ENCODE results near the gene GZMB. TPM values are rescaled to one million over a fixed set of nuclear protein-coding genes. Genes with fewer than 3 reads are reported as not detected.

Gene GZMB
- polyA plus RNA-seq, 3 donors = 0.29 to 2.0 (median 1.8) TPM

DNA sequence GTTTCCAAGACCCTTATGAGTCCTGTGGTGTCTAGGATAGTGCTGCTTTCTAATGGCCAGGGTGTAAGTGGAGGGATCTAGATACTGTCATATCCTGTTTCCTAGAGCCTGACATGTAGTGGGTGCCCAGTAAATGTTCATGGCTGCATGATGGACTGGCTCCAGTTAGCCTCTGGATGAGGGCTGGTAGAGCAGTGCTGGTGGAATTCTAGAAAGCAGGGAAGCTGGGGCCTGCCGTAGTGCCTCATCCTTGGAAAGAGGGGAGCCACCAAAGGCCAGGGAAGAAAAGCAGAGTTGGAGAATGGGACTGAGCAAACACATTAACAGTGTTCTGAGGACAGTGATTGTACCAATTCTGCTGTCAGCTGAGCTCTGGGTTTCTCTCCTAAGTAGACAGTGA lies 637 bp downstream of the GZMB start:
- H3K27ac ChIP-seq (ENCODE audit: low read depth, low read length) = no peak overlapping the region
- 90 to 95% (median 94%) methylated on average over 1 of the region's 1 CpG for WGBS, 3 donors

DNA sequence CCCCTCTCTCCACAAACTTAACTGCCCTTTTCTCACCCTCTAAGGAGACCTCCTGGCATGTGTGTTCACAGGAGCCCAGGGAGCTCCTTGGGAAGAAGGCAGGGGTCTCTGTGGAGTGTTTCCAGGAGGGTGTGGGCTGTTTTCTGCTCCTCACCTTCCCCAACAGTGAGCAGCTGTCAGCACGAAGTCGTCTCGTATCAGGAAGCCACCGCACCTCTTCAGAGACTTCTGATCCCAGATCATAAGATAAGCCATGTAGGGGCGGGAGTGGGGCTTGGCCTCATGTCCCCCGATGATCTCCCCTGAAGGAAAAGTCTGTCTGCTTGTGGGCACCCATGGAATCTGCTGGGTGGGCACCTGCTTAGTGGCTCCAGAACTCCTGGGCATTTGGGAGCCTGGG lies 1.2 kb downstream of the GZMB start:
- 56 to 67% (median 67%) methylated on average over 6 of the region's 6 CpGs for WGBS, 3 donors
- no peak overlapping the region for H3K27ac ChIP-seq (ENCODE audit: low read depth, low read length)

DNA sequence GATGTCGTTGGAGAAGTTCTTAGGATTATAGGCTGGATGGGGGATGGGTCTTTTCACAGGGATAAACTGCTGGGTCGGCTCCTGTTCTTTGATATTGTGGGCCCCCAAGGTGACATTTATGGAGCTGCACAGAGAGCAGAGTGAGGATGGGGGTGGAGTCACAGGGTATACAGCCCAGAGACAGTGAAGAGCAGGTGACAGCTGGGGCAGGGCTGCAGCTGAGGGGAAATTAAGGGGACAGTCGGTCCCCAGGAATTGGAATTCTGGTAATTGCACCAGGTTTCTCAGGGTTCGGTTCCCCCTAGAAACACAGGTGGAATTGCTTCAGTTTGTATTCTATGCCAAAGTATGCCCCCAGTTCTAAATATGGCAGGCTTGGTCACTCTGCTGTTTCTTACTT lies 1.7 kb downstream of the GZMB start:
- no peak overlapping the region for H3K27ac ChIP-seq (ENCODE audit: low read depth, low read length)
- WGBS, 3 donors = 70 to 86% (median 82%) methylated on average over 4 of the region's 4 CpGs

DNA sequence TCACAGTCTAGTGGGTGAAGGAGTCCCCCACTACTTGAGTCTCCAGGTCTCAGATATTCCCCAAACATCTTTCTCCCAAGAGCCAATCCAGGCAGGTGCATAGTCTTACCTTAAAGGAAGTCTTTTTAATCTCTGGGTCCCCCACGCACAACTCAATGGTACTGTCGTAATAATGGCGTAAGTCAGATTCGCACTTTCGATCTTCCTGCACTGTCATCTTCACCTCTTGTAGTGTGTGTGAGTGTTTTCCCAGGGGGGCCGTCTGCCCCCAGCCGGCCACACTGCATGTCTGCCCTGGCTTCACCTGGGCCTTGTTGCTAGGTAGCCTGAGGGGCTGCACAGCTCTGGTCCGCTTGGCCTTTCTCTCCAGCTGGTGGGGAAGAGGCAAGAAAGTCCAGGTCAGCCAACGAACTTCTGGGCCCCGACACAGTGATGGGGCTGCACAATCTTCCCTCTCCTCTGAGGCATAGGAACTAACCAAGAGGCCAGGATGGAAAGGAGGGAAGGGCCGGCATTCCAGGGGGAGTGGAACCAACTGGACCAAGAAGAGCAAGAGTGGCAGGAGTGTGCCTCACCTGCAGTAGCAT lies 2.1 kb downstream of the GZMB start:
- 91 to 96% (median 95%) methylated on average over 11 of the region's 11 CpGs for WGBS, 3 donors
- H3K27ac ChIP-seq (ENCODE audit: low read depth, low read length) = no peak overlapping the region

DNA sequence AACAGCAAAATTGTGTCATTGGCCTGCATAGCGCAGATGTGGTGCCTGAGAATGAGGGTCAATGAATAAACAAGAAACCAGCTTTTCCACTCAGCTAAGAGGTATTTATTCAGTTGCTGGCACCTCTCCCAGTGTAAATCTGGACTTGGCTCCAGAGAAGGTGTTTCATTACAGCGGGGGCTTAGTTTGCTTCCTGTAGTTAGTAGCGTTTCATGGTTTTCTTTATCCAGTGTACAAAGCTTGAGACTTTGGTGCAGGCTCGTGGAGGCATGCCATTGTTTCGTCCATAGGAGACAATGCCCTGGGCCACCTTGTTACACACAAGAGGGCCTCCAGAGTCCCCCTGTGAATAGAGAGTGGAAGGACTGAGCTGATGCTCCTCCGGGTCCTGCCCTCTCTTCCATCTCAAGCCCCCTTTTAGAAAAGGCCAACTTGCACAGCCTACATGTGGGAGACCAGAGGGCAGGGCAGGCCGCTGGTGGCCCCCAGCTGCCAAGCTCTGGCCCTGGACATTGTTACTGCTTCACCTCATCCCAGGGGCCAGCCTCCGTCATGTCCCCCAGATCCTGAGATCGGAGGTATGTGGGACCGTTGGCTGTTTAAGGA lies 3.0 kb downstream of the GZMB start:
- no peak overlapping the region for H3K27ac ChIP-seq (ENCODE audit: low read depth, low read length)
- WGBS, 3 donors = 57 to 81% (median 81%) methylated on average over 10 of the region's 10 CpGs

DNA sequence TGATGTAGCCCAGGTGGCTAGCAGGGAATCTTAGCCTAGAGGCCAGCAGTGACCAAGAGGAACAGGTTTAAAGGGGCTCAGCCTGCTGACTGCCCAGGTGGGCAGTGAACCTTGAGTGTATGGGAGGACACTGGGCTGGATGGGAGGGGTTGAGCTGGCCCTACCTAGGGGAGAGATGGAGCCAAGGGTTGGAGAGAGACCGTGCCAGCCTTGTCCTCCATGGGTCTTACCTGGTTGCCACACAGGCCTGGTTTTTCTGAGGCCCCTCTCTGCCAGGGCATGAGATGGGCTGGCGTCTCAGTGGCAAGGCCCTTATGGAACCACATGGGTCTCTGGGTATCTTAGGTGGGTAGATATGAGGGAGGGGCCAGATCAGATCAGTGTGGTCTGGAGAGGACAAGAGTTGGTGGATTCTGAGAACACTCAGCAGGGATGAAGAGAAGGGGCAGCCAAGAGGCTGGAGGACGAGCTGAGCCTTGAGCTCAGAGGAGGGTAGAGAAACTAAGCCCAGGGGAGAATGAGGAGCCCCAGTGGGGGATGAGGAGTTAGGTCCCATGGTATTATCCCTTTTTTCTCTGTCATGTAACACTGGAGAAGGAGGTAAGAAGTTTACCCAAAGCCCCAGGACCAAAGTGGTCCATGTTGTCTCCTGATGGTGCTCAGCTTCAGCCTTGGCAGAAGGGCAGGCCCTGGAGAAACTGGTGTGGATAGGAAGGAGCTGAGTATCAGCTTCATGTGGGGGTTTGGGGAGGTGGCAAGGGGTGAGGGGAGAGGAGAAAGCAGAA lies 3.7 kb downstream of the GZMB start:
- 79 to 90% (median 83%) methylated on average over 3 of the region's 3 CpGs for WGBS, 3 donors
- H3K27ac ChIP-seq (ENCODE audit: low read depth, low read length) = no peak overlapping the region

DNA sequence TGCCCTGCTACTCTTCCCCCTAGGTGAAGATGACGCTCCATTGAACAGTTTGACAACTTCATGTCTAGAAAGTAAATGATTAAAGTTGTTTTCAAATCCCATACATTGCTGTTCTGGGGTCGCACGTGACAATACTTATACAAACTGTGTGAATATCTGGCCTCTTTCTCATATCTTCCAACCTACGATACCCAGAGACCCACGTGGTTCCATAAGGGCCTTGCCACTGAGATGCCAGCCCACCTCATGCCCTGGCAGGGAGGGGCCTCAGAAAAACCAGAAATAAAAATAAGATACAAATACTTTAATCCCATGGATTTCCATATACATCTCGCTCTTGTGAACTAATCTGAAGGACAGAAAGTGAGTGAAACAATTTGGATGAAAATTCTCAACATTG lies 4.5 kb downstream of the GZMB start:
- H3K27ac ChIP-seq (ENCODE audit: low read depth, low read length) = no peak overlapping the region
- 84 to 93% (median 90%) methylated on average over 6 of the region's 6 CpGs for WGBS, 3 donors

DNA sequence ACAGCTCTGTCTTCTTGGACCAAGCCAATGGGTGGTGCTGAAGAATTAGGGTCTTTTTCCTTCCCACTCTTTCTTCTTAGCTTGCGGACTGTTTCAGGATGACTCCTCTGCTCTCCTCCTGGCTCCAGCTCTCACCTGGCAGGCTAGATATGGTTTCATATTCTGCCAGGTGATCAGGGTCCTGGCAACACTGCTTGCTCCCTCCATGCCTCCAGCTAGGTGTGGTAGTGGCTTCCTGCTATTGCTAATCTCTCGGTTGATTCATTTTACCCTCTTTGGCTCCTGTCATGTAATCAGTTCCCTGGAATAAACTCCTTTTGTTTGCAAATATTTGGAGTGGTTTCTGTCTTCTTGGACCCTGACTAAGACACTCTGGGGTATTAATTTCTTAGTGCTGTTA lies 20.2 kb downstream of the GZMB start:
- WGBS, 3 donors = 82 to 85% (median 85%) methylated on average over 2 of the region's 2 CpGs
- H3K27ac ChIP-seq (ENCODE audit: low read depth, low read length) = no peak overlapping the region

DNA sequence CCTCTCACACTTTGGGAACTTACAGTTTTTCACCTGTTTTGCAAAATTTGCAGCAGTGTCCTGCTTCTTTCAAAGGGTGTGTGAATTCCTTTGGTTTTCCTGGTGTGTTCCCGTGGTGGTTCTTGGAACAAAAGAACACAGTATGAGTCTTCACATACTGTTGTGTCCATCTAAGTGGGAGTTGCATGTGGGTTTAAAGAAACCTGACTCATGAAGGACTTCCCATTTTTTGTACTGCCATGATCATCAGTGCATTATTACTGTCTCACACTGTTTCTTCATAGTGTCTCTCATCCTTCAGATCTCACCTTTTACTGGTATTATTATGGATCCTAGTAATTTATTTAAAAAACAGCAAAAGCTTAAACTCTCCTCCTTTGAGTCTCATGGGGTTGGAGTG lies 20.7 kb downstream of the GZMB start:
- no peak overlapping the region for H3K27ac ChIP-seq (ENCODE audit: low read depth, low read length)
- WGBS, 3 donors = 50 to 78% (median 56%) methylated on average over 1 of the region's 1 CpG

DNA sequence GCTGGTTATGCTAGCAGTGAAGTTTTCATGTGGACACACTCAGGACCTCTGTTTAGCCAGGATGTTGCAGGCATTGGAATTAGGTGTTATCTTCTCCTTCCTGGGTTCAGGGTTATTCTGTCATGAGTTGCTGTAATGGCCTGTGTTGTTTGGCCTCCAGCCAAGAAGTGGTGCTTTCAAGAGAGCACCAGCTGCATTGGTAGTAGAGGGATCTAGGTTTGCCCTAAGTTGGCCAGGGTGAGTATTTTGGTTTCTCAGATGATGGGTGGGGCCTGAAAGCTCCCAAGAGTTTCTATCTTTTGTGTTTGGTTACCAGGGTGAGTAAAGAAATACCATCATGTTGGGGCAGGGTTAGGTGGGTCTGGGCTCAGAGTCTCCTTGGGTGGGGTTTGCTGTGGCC lies 21.8 kb downstream of the GZMB start:
- no peak overlapping the region for H3K27ac ChIP-seq (ENCODE audit: low read depth, low read length)

DNA sequence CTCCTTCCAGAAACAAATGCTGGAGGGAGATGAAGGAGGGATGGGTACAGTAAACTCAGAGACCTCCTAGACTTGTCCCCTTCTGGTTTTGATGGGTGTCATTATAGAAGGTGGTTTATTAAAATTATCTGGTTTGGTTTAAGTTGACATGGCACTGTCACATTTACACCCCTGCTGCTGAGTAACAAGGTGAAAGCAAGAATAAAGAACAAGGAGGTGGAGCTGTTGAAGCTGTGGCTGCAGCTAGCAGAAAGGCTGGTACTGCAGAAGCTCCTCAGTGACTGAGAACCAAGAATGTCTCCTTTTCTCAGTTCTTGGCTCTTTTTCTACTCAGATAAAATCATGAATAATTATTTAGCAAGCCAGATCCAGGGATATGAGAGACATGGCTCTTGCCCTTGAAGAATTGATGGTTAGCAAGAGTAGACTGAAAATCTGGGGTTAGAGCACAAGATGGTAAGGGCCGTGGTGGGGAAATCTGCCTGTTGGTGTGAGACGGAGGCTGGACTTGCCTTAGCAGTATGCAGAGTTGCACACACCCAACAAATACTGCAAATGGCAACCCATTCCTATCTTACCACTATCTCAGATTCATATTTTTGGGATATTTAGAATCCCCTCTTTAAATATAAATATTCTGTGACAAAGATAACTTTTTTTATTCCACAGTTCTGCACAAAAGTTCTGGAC lies 24.2 kb downstream of the GZMB start, which contains the start of gene GZMH:
Gene GZMH, minus strand, starts transcription at position 31 of the 690 bp plus-strand sequence. CDS start 72 bp downstream, outside the sequence.
- 79 to 84% (median 80%) methylated on average over 2 of the region's 2 CpGs for WGBS, 3 donors
- no peak within 1 kb of the TSS for H3K27ac ChIP-seq (ENCODE audit: low read depth, low read length)

DNA sequence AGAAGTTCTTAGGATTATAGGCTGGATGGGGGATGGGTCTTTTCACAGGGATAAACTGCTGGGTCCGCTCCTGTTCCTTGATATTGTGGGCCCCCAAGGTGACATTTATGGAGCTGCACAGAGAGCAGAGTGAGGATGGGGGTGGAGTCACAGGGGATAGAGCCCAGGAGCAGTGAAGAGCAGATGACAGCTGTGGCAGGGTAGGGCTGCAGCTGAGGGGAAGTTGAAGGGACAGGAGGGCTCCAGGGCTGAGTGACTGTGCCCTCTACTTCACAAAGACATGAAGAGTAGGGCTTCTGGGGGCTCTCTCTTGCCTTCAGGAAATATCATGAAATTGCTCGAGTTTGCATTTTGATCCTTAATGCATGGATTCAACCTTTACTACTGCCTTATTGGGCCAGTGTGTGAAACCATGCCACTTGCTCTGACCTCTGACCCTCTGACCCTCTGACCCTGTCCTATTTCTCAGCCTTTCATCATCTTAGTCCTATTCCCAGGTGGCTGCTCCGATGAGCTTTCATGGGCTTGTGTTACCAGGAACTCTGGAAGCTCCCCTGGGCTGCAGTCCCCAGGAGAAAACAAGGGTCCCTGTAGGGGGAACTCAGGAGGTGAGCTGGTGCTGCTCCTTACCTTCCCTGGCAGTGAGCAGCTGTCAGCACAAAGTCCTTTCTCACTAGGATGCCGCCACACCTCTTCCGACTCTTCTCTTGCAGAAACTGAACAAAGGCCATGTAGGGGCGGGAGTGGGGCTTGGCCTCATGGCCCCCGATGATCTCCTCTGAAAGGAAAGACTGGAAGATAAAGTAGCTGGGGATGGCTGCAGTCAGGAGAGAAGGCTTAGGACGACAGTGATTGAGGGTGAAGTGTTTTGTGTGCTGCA lies 26.1 kb downstream of the GZMB start:
- WGBS, 3 donors = 65 to 78% (median 77%) methylated on average over 8 of the region's 8 CpGs

DNA sequence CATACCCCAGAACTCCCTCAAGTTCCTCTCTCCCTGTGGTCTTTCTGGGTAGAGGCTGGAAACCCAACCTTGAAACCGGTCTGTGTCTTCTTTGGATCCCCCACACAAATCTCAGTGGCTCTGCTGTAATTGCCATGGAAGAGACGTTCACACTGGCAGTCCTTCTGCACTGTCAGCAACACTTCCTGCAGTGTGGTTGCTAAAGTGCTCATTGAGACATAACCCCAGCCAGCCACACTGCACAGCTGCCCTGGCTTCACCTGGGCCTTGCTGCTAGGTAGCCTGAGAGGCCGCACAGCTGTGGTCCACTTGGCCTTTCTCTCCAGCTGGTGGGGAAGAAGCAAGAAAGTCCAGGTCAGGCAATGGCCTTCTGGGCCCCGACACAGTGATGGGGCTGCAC lies 26.9 kb downstream of the GZMB start:
- 52 to 74% (median 56%) methylated on average over 4 of the region's 4 CpGs for WGBS, 3 donors
- H3K27ac ChIP-seq (ENCODE audit: low read depth, low read length) = no peak overlapping the region

More for the DNA sequence above, 26.1 kb downstream of the GZMB start:
- H3K27ac ChIP-seq (ENCODE audit: low read depth, low read length) = no peak overlapping the region

DNA sequence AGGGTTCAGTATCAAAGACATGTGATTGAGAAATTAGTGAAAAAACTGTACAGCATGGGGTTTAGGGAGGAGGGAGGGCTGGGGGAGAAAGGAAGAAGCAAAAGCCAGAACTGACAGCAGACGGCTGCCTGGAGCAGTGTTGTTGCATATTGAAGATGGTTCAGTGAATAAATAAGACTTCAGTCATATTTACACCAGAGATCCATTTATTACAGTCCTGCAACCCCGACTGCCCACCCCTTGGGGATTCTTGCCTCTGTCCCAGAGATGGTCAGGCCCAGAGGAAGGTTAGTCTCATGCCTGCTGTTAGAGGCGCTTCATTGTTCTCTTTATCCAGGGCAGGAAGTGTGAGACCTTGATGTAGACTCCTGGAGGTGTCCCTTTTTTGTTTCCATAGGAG lies 27.7 kb downstream of the GZMB start:
- WGBS, 3 donors = 51 to 58% (median 57%) methylated on average over 3 of the region's 3 CpGs
- no peak overlapping the region for H3K27ac ChIP-seq (ENCODE audit: low read depth, low read length)

DNA sequence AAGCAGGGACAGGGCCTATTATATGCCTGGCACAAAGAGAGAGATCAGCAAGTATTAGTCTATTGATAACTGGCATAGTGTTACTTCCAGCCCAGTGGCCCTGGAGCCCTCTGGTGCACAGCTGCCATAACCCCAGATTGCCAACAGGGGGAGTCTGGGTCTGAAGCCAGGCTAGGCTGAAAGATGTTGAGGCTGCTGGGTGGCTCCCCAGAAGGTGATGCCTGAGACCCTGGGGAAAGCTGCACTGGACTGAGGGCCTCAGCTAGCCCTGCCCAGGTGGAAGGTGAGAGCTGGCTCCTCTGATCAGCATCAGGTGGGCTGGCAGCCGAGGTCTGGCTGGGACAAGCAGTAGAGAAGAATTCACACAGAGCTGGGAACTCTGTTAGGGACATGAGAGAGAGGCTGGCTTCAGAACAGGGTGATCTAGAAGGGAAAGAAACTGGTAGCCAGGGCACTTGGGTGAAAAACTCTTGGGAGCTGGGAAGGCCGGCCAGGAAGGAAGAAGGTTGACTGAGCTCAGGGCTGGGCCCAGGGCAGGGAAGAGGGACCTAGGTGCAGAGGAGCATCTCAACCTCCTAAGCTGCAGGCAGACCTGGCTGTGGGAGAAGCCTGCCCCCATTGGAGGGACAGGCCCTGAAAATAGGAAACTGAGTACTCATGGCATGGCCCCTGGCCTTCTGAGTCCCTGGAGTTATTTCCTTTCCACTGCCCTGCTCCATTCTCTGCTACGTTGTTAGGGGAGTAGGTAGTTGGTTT lies 28.4 kb downstream of the GZMB start:
- H3K27ac ChIP-seq (ENCODE audit: low read depth, low read length) = no peak overlapping the region
- WGBS, 3 donors = 47 to 72% (median 64%) methylated on average over 3 of the region's 3 CpGs

DNA sequence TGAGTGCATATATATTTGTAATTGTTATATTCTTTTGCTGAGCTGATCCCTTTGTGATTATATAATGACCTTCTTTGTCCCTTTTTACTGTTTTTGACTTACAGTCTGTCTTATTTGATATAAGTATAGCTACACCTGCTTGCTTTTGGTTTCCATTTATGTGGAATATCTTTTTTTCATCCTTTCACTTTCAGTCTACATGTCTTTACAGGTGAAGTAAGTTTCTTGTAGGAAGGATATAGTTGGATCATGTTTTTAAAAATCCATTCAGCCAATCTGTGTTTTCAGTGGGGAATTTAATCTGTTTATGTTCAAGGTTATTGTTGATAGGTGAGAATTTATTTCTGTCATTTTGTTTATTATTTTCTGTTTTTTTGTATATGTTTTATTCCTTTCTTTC lies 36.6 kb downstream of the GZMB start:
- no peak overlapping the region for H3K27ac ChIP-seq (ENCODE audit: low read depth, low read length)

DNA sequence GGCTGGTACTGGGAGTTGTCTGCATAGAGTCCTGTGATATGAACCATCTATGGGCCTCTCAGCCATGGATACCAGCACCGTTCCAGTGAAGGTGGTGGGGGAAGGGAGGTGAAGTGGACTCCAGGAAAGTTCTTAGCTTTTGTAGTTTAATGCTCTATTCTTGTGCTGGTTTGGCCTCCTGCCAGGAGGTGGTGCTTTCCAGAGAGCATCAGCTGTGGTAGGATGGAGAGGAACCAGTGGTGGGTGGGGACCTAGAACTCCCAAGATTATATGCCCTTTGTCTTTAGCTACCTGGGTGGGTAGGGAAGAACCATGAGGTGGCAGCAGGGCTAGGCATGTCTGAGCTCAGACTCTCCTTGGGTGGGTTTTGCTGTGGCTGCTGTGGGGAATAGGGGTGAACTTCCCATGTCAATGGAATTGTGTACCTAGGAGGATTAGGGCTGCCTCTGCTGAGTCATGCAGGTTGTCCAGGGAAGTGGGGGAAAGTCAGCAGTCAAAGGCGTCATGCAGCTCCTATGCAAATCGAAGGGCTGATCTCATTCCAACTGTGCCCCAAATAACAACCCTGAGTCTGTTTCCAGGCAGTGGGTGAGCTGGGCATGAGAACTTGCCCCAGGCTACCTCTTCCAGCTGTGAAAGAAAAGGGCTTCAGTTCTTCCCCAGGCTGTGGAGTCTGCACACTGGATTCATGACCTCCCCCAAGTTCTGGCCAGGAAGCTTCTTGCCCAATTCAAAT lies 38.7 kb downstream of the GZMB start:
- no peak overlapping the region for H3K27ac ChIP-seq (ENCODE audit: low read depth, low read length)
- WGBS, 3 donors = 69 to 88% (median 81%) methylated on average over 3 of the region's 3 CpGs

Measured in adipose tissue (tissue), 3 donors.